ENCODE data around the gene TBL1X.
"Not testable (repeated sequence)": the region's sequence is repeated elsewhere in the genome, so short reads cannot be mapped to it uniquely, and the experiment has no call there.

The TBL1X gene

GRCh38 chrX:9536156-9536555 lies 71.3 kb downstream of the TBL1X start:
- DNase-seq (ENCODE audit: low read depth in 2 of 2) = not testable (repeated sequence)

DNA sequence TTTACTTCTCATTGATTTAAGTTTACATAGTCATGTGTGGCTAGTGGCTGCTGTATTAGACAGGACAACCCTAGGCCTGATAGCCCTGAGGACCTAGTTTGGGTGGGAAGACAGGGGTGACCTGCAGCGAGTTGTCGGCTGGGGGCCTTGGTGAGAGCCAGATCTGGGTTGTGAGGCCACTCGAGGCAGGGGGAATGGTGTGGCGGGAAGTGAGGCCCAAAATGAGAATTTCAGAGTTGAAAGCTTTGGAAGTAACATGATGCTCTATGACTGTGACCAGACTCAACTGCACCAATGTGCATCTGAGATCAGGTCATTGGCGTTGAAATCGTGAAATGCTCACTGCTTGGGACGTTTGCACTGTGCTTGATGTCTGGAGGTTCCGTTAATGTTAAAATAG lies 72.9 kb downstream of the TBL1X start:
- no peak for DNase-seq (ENCODE audit: low read depth in 2 of 2)

DNA sequence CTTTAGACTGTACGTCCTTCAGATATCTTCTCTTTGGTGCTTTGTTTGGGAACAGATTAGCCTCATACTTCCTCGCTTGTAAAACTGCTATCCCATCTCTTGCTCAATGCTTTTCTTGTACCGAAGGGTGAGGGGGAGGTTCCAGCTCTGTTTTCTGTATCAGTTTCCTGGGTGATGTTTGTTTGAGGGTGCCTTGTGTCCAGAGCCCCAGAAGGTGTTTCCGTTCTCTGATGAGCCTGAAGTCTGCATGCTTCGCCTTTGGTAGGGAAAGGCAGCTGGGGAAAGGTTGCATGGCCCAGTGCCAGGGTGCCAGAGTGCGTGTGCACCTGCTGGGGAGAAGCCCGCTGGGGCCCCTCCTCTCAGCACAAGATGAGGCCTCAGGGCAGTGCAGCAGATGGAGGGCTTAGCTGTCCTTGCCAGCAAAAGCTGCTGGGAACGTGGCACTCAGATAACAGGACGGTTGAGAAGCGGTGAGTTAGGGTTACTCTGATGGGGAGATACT lies 73.7 kb downstream of the TBL1X start:
- DNase-seq (ENCODE audit: low read depth in 2 of 2) = no peak

- DNase-seq (ENCODE audit: low read depth in 2 of 2) = no peak
These were observed 74.9 kb downstream of the TBL1X start for GRCh38 chrX:9539605-9540387.

DNA sequence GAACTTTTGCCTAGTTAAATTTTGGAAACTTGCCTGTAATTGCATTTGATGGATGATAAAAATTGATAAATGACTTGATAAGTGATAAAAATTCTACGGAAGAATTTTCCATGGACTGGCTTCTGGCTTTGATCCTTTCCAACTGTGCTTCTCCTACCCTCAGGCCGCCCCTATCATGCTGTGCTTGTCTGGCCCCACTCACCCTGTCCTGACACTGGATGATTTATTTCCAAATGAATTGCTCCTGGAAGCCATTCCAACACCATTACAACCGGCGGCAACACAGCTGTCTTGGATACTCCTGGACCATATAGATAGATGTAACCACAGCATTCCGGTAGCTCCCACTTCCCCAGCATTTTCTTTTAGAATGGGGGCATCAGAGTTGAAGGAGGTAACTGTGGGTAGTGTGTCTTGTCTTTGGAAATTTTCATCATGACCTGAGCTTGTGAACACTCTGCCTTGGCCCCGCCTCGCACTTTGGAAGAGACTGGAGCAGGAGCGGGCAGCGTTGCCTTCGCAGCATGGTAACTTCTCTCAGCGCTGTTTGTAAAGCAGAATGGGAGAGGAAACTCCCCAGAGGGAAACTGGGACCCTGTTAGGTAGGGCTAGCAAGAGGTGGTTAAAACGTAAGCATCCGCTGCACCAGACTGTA lies 77.4 kb downstream of the TBL1X start:
- DNase-seq (ENCODE audit: low read depth in 2 of 2) = no peak

DNA sequence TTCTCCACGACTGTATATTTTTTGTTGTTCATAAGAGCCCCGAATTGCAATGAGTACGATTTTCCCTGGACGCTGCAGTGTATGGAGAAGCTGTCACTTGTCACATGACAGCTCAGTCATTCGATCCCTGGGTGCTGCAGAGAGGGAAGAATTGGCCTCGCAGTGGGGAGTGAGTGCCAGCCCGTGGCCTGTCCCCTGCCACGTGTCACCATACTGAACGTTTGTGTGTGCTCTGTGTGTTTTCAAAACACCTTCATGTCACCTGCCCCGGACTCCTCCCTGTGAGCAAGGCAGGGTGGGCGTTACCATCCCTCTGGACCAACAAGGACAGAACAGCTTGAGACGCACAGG lies 77.9 kb downstream of the TBL1X start:
- DNase-seq (ENCODE audit: low read depth in 2 of 2) = no peak

DNA sequence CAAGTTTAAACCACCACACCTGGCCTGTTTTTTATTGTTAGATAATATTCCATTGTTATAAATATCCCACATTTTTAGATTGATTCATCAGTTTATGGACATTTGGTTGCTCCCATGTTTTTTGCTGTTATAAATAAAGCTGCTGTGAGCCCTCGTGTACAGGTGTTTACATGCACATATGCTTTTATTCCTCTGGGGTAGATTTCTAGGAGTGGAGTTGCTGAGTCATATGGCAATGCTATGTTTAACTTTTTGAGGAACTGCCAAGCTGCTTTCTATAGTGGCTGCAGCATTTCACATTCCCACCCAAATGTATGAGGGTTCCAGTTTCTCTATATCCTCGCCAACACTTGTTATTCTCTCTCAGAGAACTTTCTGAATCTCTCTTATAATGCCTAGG lies 90.5 kb downstream of the TBL1X start:
- DNase-seq (ENCODE audit: low read depth in 2 of 2) = no peak

DNA sequence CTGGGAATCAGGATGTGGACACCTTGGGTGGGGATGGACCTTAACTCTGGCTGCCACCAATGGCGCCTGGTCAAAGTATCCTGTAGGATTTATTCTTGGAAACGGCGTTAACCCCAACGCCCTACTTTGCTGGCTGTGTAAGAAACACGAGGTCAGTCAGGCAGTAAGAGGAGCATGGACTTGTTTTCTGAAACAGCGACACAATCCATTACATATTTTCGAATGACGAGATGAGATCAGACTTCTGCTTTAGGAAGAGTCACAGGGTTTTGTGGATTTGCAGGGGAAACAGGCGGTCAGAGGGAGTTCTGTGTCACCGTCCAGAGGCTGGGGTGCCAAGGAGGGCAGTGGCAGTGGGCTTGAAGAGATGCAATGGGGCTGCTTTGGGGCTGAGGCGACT lies 92.2 kb downstream of the TBL1X start:
- DNase-seq (ENCODE audit: low read depth in 2 of 2) = no peak

DNA sequence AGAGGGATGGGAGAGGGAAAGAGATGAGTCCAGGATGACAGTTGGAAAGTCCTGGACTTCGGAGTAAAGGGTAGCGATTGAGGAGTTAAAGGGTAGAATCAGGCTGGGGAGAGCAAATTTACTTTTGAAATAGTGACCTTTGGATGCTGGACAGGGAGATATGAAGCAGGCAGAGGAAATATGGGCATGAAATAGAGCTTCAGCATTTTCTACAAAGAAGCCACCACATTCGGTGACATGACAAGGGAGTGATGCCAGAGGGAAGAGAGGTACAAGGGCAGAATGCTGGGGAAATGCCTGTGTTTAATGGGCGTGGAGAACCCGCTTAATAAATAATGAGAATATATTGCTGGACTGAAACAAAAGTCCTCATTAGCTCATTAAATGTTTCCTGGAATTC lies 92.7 kb downstream of the TBL1X start:
- DNase-seq (ENCODE audit: low read depth in 2 of 2) = no peak

- no peak for DNase-seq (ENCODE audit: low read depth in 2 of 2)
These were observed 93.8 kb downstream of the TBL1X start for GRCh38 chrX:9558615-9559014.

GRCh38 chrX:9560219-9560618 lies 95.4 kb downstream of the TBL1X start:
- no peak for DNase-seq (ENCODE audit: low read depth in 2 of 2)

DNA sequence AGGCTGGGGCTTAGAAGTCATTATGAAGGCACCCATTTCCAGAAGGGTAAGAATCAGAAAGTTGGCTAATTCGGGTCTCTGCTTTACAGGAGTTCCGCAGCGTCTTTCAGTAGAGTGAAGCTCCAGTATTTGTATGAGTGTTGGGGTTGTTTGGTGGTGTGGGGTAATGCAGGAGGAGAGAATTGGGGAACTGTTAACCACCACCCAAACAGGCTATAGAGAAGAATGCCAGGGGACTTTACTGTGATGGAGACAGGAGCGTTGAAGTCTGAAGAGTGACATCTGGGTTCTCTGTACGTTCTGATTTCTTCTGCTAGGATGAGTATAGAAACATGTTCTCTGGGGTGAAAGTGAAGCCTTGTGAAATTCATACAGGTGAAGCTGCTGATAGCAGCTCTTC lies 96.3 kb downstream of the TBL1X start:
- no peak for DNase-seq (ENCODE audit: low read depth in 2 of 2)

DNA sequence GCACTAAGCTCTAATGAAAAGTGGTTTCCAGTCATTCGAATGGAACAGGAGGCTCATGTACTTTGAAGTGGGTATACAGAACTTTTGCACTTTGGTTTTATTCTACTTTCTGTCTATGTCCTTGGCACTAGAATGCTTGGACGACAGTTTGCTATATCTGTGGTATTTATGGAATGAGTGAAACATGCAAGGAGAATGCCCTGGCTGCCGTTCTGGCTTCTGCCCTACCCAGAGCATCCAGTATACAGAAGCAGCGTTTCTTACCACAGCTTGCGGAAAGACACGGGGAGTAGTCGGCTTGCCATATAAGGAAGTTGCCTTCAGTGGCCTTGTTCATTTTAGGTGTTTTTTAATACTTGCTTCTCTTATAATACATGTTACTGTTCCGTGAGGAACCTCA lies 98.0 kb downstream of the TBL1X start:
- DNase-seq (ENCODE audit: low read depth in 2 of 2) = no peak

GRCh38 chrX:9566150-9566621 lies 101.3 kb downstream of the TBL1X start:
- DNase-seq (ENCODE audit: low read depth in 2 of 2) = peak; percentile 73 to 77

DNA sequence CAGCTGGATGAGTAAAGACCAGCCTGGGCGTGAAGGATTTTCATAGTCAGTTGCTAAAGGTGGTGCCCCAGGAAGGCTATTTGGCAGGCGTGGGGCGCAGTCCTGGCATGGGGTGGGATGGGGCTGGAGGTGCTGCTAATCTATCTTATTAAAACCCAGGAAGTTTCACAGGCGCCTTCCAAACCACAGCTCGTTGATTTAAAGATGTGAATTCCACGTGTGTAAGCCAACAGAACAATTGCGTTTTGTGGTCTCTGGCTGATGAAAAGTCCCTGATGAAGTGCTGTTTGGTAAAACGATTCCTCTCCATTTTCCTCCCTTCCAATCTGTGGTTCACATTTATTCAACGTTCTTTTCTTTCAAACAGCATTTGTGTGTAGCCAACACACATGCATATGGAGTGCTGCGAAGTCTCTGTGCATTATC lies 105.0 kb downstream of the TBL1X start:
- DNase-seq (ENCODE audit: low read depth in 2 of 2) = peak; percentile 63 to 64

DNA sequence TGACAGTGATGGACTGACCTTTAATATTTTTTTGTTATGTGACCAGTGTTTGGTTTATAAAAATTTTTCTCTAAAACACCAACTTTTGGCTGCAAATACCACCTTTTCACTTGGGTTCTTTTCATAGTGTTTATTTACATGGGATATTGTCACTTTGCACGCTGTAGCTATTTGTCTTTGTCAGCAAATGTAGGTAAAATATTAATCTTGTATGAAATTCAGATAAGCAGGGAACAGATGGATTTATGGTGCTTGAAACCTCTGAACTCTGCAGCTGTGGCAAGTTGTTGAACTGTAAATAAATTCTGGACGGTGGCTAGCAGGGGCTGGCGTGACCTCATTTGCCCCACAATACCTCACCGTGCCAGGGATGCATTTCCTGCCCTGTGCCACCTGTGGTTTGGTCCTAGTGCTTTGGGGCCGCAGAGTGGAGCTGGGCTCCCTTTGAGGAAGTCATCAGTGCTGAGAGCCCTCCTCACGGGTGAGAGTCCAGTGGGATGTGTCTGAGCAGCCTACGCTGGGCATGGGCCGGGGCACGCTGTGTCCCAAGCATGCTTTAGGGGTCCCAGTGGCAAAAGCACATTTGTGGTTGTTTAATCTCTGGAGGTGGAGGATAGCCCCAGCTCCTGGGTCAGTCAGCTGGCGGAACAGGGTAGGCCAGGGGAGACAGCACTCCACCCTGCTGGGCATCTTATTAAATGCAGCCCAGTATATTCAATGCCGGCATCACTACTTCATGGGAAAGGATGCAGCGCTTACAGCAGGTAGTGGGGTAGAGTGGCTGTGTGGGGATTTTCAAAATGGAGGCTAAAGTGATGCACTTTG lies 108.6 kb downstream of the TBL1X start:
- DNase-seq (ENCODE audit: low read depth in 2 of 2) = no peak

DNA sequence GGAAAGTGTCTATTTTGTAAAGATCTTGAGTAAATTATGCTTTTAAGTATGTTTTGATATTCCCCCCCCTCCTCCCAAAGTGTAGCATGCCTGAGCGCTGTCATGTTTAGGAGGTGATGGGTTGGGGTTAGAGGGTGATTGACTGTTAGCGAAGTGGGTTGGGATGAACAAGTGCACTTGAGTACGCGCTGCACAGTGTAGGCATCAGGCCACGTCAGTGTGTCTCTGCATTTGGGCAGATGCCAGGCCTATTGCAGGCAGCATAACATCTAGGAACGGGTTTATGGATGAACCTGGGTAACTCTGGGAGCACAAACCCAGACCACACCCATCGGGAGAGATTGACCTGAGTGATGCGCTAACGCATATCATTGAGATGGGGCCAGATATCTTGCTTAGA lies 111.2 kb downstream of the TBL1X start:
- DNase-seq (ENCODE audit: low read depth in 2 of 2) = no peak

GRCh38 chrX:9577555-9577954 lies 112.7 kb downstream of the TBL1X start:
- no peak for DNase-seq (ENCODE audit: low read depth in 2 of 2)

GRCh38 chrX:9578083-9578779 lies 113.4 kb downstream of the TBL1X start:
- no peak for DNase-seq (ENCODE audit: low read depth in 2 of 2)

GRCh38 chrX:9581771-9582385 lies 117.0 kb downstream of the TBL1X start:
- no peak for DNase-seq (ENCODE audit: low read depth in 2 of 2)

DNA sequence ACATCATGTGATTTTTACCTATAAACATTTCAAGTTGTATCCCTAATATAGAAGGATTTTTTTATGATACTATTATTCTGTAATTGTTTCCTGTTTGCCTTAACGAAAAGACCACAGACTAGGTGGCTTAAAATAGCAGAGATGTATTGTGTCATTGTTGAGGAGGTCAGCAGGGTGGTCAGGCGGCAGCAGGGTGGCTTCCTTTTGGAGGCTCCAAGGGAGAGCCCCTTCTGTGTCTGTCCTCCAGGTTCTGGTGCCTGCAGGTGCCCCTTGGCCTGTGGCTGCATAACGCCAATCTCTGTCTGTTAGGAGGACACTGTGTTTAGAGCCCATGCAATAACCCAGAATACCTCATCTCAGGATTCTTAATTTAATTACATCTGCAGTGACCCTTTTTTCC lies 118.1 kb downstream of the TBL1X start:
- no peak for DNase-seq (ENCODE audit: low read depth in 2 of 2)

All from fibroblast of skin of left biceps (primary cell).